HG03108 (cell line): ENCODE data around the gene CACNA2D3.

Experiments used
- ATAC-seq: cut with Tn5 transposase; IDR thresholded peaks from one replicate; pipeline ENCODE4 v1.9.1; 2021; ENCODE audit warnings: moderate library complexity; ENCODE audit not compliant: unreplicated experiment

The CACNA2D3 gene

DNA sequence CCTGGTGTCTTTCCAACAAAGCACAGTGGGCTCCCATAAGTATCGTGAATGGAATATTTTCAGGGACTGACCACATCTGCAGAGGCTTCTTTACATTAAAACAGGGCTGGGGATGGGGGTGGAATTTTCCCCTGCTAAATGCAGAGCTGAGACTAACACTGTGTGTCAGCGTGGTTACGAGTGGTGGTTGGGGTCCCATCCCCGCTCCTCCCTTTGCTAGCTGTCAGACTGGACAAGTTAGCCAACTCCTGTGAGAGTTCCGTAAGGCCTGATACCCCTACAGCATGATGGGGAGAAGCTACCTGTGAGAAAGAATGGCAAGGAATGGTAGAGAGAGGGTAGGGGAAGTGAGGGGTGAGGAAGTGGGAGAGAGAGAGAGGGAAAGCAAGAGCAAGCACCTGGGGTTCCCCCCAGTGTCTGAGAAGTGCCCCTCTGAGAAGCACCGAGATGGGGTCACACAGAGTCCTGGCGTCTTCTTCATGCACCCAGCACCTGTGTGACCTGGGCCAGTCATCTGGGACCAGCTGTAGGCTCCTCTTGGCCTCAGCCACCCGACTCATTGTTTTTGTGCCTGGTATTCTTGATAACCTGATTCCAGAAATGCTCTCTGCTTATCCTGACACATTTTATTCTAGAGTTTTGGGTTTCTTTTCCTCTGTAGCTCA lies 395.8 kb downstream of the CACNA2D3 start:
- ATAC-seq = no peak

DNA sequence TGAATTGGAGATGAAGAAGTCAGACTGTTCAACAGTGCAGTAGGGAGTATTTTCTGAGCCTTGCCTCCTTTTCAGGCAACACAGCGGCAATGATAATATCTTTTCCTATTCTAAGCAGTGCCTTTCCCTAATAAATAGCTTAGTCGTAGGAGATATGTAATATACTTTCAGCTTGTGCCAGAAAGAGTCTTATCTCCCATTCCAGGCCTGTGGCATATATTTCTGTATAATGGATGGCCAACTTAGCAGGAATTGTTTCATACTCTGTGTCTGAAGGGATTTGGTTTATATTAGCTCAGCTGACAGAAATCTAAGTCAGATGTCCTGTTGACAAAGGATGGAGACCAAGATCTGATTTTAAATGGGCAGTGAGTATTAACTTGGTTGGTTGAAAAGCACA lies 397.1 kb downstream of the CACNA2D3 start:
- no peak for ATAC-seq

DNA sequence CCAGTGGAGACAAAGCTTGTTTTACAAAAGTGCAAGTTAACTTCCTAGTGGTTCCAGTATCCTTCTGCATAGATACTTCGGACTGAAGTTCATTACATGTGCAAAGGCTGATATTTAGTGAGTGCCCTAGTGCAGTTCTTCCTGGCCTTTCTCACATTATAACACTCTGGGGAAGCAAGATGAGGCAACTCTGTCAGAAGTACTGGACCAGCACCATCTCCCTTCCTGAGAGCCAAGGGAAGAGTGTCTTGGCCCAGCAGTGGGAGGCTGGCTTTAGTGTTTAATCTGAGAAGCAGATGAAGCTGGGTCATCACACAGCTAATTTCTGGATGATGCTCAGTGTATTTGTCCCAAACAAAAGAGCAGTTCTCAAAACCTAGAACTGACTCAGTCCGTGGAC lies 397.7 kb downstream of the CACNA2D3 start:
- no peak for ATAC-seq

DNA sequence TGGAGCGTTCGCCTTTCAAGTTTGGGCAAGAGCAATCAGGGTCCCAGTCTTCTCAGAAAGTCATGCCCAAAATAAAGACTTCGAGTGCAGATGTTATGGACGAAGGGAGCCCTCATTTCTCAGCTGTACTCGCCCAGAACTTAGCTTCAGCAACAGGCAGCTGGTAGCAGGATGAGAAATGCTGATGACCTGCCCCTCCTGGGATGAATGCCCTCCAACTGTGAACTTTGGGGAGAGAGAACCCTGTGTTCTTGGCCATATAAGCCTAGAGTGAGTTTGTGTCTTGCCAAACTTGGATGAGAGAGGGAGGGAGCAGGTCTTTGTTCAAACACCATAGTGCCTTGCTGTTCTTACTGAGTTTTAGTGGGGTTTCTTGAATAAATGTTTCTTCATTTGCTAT lies 405.2 kb downstream of the CACNA2D3 start:
- ATAC-seq = no peak

DNA sequence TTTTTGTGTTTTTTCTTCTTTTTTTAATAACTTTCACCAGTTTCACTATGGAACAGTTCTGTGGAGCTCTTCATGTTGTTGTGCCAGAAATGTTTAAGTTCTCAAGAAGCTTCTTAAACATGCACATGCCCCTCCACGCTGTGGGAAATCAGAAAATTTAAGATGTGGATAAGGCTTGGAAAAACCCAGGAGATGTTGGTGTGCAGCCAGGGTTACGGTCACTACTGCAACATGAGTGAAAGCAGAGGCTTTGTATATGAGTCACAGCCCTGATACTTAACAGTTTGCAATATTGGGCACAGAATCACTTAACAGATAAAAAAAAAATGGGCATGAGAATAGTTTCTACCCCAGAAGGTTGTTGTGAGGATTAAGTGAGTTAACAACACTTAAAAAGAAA lies 405.6 kb downstream of the CACNA2D3 start:
- no peak for ATAC-seq

DNA sequence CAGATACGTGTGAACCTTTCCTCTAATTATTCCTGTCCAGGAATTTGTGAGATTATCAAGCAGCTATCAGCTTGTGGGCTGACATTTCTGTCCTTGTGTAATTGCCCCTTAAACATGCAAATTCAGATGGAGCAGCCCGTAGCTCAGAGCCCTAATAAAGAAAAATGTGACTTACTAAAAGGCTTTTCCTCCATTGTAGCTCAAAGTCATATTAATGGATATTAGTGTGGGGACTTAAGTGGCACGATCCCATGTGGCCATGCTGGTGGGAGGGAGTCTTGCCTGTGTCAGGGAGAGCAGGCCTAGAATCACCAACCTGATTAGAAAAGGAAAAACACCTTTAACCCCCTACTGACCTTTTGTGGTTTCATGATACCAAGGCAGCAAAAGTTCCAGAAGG lies 406.3 kb downstream of the CACNA2D3 start:
- ATAC-seq = no peak

DNA sequence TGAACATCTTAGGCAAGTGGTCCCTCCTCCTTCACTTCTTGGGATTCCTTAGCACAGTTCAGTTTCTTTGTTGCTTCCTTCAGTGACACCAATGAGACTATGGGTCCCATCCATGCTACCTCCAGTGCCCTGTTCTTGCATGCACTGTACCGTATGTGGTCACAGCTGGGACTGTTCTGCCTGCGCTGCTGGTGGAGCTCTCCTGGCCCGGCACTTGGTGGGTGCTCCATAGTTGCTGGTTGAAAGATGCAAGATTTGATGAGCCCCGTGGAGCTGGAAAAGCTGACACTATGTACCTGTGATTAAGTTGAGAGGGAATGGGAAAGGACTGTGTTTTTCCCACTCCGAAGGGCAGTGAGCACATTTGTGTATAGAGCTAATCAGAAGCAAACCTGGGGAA lies 407.7 kb downstream of the CACNA2D3 start:
- no peak for ATAC-seq

DNA sequence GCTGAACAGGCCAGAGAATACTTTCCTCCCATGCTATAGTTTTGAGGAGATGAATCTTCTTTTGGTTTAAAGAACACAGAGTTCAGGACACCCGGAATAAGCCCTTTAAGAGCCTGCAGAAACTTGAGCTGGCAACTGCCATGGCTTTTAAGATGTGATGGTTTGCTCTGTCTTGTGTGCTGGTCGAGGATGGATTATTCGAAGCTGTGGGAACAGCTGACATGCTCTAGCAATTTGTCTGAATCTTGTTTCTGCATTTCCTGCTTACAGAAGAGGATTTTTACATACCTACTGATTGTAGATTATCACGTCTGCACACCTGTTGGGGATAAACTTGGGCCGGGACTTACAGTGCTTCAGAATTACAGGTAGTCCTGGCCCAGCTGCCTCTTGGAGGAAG lies 408.6 kb downstream of the CACNA2D3 start:
- no peak for ATAC-seq

DNA sequence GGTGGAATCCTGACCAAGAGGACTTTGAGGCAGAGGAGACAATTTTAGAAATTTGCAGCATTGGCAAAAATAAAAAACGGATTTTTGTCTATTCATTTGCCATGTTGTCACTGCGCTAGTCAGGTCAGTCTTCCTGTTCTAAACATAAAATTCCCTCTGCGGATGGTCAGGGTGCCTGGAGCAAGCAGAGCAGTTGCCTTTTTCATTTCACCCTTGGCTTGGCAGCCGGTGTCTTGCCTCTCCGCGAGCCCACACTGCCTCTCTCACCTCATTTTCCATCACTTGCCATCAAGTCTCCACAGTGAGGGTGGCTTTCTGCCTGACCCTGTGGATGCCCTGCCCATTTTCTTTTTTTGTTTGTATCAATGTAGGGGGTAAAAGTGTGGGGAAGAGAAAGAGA lies 409.4 kb downstream of the CACNA2D3 start:
- ATAC-seq = no peak

DNA sequence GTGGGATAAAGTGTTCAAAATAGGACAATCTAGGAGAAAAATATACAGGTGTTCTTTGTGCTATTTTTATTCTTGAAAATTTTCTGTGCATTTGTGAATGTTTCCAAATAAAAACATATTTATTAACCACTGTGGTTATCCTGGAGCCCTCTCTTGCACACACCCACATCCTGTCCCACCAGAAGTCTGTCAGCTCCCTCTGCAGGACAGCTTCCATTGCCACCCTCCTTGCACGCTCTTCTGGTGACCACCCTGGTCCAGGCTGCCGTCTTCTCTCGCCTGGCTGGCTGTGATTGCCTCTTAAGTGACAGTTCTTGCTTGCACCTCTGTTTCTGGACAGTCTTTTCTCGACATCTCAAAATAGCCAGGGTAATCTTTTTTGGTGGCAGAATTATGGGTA lies 411.5 kb downstream of the CACNA2D3 start:
- no peak for ATAC-seq

DNA sequence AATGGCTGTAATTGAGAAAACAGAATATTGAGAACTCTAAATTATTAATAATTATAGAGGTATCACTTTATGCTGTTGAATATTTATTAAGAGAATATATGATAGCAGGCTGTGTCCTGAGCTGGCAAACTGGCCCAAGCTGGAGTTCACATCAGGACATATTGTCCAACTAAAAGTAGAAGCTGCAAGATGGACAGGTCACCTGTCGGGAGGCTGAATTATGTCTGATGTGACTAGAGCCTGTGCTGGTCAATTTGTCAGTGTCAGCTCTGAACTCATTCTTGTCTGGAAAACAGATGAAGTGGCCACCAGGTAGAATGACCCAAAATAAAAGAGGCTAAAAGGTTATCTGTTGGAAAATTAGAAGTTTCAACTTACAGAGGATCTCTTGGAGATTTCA lies 413.3 kb downstream of the CACNA2D3 start:
- ATAC-seq = no peak

DNA sequence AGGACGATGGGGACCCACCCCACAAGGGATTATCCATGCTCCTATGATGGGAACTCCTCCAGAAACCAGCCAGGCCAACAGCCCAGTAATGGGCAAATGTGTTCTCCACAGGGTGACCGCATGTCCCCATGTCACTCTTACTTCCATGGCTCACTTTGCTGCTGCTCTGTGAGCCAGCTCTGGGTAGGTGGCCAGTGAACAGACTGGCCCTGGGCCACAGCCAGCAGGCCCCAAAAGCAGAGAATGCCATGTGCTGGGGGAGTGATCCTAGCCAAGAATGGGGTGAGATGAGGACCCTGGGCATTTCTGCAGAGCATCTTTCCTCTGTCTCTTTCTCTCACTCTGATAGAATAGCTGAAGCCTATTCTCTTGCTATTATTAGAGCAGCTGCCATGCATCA lies 414.1 kb downstream of the CACNA2D3 start:
- ATAC-seq = no peak

DNA sequence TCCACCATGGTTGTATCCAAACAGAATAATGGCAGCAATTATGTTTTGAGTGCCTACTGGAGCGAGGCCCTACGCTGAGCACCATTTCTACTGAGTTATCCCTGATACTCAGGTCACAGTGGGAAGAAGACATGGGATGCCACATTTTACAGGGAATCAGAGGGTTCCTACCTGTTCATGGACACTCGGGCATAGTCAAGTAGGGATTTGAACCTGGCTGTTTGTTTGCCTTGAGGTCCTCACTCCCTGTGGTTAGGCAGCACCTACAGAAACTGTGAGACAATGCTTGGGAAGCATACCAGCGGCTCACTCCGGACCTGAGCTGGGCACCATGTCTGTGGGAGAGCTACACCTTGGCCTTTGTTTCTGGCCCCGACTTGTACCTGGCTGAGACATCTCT lies 415.2 kb downstream of the CACNA2D3 start:
- ATAC-seq = no peak

DNA sequence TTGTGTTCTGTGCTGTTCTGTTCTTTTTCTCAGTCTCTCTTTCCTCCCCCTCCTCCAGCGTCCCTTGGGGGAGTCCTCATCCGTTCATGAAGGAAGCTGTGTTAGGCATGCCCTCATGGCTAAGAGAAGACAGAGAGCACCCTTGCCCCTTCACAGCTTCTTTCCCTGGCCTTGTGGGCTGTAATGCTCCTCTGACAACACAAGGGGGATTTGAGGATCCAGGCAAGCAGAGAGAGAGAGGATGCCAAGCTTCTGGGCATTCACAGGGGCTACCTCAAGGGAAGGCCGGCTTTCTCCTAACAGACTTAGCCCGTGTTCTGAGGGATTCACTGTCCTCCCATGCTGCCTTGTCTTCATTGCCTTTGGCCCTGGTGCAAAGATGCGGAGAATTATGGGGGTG lies 416.0 kb downstream of the CACNA2D3 start:
- ATAC-seq = no peak

DNA sequence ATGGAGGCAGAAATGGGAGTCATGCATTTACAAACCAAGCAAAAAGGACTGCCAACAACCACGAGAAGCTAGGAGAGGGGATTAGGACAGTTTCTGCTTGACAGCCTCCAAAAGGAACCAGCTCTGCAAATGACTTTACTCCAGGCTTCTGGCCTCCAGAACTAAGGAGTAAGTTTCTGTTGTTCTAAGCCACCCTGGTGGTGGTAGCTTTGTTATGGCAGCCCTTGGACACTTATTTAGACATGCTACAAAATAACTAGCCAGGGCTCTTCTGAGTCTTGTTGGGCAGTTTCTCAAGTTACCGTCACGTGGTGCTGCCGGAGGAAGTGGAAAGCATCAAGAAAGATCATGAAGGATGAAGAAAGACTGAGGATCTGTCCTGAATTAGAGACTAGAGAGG lies 419.0 kb downstream of the CACNA2D3 start:
- ATAC-seq = no peak

DNA sequence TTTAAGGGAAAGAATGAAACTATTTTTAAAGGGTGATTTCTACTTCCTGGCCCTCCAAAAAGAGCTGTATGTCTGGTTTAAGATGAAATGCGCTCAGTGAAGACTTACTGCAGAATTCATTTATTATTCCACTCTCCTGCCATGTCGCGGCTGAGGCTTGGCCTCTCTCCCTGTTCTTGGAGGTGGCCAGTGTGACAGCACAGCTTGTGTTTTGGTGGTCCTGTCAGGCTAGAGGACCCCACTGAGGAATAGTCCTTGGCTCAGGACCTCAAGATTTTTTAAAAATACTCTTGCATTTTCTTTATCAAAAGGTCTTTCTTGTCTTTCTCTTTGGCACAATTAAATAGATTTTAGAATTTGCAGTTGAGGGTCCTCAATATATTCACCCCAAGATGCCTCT lies 421.1 kb downstream of the CACNA2D3 start:
- ATAC-seq = no peak

DNA sequence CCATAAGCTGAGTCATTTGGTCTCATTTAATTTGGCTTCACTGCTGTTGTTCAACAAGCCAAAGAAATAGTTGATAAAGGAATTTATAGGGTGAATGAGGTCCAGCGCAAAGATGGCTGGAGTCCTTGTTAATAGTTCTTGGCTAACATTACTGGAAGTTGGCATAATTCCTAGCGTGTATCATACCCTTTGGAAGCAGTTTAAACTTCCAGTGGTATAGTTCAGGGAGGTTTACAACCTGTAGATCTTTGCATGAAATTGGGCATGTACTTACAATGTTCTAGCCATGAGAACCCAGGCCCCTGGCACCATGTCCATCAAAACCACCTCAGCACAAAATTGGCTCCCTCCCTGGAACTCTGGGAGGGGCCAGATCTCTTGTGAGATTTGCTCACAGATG lies 424.7 kb downstream of the CACNA2D3 start:
- ATAC-seq = no peak

DNA sequence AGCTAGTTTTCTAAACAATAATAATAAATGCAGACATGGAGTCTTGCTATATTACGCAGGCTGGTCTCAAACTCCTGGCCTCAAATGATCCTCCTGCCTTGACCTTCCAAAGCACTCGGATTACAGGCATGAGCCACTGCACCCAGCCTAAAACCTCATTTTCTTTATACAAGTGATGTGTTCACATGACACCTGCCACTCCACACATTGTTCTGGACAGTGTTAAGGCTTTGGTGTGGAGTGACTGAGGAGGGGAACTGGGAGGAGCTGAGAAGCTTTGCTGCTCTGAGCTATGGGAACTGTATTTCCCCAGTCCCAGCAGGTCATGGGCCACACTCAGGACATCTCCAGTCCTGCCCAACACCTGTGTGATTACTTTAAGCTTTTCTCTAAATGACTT lies 425.5 kb downstream of the CACNA2D3 start:
- no peak for ATAC-seq

DNA sequence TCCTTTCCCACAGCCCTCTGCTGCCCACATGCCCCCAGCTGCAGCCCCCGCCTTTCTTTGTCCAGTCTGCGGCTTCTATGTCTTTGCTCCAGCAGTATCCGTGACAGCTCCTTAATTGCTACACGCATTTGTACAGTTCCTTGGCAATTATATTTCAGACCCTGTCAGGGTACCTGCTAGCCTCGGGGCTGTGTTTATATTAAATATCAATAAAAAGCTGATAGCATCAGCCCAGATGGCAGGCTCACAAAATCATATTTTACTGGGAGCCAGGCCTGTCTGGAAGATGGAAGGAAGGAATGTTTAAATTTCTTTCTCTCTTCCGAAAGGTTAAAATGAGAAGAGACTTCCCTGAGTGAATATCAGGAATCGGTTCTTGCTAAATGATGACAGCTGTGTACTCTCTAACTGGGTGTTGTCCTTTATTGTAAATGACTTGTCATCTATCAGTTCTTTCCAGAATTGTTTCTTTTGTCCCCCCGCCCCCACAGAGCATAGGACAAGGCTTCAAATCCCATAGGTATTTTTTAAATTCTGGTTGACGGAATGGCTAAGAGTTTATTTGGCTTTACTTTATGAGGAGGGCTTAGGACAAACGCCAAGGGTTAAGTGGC lies 427.4 kb downstream of the CACNA2D3 start:
- no peak for ATAC-seq

DNA sequence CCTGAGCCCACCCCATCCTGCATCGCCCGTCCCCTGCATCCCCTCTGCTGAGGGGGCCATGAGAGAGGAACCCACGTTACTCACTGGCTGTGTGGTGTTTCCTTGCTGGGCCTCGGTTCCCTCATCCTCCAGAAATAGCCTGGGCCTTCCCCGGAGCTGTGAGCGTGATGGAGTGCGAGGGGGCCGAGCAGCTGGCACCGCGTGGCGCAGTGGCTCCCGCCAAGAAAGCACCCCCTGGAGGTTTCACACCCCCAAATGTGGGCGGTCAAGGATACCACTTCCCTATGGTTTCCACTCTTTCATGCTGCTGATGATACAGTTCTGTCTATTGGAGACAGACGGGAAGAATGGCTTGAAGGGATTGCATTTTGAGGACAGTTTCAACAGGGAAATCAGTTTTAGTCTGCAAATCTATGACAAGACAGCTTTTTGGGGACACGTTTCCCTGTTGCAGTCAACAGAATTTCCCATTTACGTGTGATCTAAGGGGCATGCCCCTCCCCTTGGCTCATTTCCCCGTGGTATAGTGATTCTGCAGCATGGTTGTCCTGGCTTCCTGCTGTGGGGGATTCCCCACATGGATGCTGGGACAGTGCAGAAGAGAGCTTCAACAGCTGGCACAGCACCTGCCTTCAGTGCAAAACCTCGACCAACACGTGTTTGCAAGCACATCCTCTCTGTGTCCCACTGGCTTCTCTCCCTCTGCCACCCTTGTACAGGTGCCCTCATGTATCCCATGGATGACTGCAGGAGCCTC lies 428.0 kb downstream of the CACNA2D3 start:
- no peak for ATAC-seq

DNA sequence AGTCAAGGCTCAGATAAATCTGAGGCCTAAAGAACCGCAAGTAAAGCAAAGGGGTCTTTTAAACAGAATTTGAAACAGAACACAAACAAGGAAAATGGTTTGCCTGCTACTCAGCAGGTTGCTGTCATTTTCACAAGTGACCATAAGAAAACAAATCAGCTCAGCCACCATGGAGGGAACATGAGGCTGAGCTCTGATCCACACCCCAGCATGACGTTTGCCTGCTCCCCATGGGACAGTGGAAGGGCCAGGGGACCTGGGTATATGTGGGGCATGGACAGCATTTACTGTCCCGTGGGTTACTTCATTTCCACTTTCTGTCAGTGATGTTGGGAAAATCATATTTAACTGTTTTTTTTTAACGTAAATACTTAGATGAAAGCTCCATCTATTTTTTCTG lies 434.3 kb downstream of the CACNA2D3 start:
- no peak for ATAC-seq
